Loucy (cell line): ENCODE results near the gene EGR4.

ENCODE experiments used
- H2AFZ ChIP-seq: fragments of 200-600 bp; sonication (generic); 2 replicates; pipeline ENCODE4 v1.6.0; 2016; ENCODE audit warnings: antibody characterized with exemption, mild to moderate bottlenecking, low read length, moderate library complexity
- H3F3A ChIP-seq: fragments of 200-600 bp; 2 replicates; pipeline ENCODE4 v1.6.0; 2016; ENCODE audit warnings: antibody characterized with exemption, low read depth, mild to moderate bottlenecking
- H3K27me3 ChIP-seq: fragments of 200-600 bp; sonication (generic); 2 replicates; pipeline ENCODE4 v1.6.1; 2014; ENCODE audit warnings: low read length, mild to moderate bottlenecking; ENCODE audit not compliant: insufficient read depth, poor library complexity, severe bottlenecking
- H3K36me3 ChIP-seq: fragments of 200-600 bp; sonication (generic); 2 replicates; pipeline ENCODE4 v1.6.1; 2016; ENCODE audit warnings: low read length; ENCODE audit not compliant: insufficient read depth
- H3K4me1 ChIP-seq: fragments of 200-600 bp; sonication (generic); 2 replicates; pipeline ENCODE4 v1.5.1; 2014; ENCODE audit warnings: low read length, mild to moderate bottlenecking; ENCODE audit not compliant: insufficient read depth, poor library complexity, severe bottlenecking
- H3K4me2 ChIP-seq: fragments of 200-600 bp; sonication (generic); 2 replicates; pipeline ENCODE4 v1.6.0; 2014; ENCODE audit warnings: antibody characterized with exemption, low read length, low read depth, mild to moderate bottlenecking; ENCODE audit not compliant: poor library complexity, severe bottlenecking
- H3K4me3 ChIP-seq: fragments of 200-600 bp; sonication (generic); 2 replicates; pipeline ENCODE4 v1.5.1; 2014; ENCODE audit warnings: low read length, mild to moderate bottlenecking, mixed read lengths; ENCODE audit not compliant: poor library complexity, severe bottlenecking
- H3K79me2 ChIP-seq: fragments of 200-600 bp; sonication (generic); 2 replicates; pipeline ENCODE4 v1.6.1; 2014; ENCODE audit warnings: low read length; ENCODE audit not compliant: insufficient read depth
- H3K9ac ChIP-seq: fragments of 200-600 bp; sonication (generic); 2 replicates; pipeline ENCODE4 v1.6.0; 2014; ENCODE audit warnings: mild to moderate bottlenecking, low read depth, low read length, moderate library complexity; ENCODE audit not compliant: poor library complexity, severe bottlenecking
- H3K9me2 ChIP-seq: fragments of 200-600 bp; sonication (generic); replicated peaks from 2 replicates; pipeline ENCODE4 v1.6.1; 2016; ENCODE audit warnings: low read depth, low read length, mixed read lengths
- H3K9me3 ChIP-seq: fragments of 200-600 bp; sonication (generic); 2 replicates; pipeline ENCODE4 v1.6.1; 2014; ENCODE audit warnings: mild to moderate bottlenecking, antibody characterized with exemption, low read length, low read depth; ENCODE audit not compliant: insufficient read depth
- H4K20me1 ChIP-seq: fragments of 200-600 bp; sonication (generic); 2 replicates; pipeline ENCODE4 v1.6.0; 2014; ENCODE audit warnings: antibody characterized with exemption, low read length, mild to moderate bottlenecking; ENCODE audit not compliant: insufficient read depth, poor library complexity, severe bottlenecking
- EZH2phosphoT487 ChIP-seq: fragments of 200-600 bp; IDR thresholded peaks from 2 replicates; pipeline ENCODE4 v1.6.1; 2018; ENCODE audit warnings: antibody characterized with exemption, mild to moderate bottlenecking, moderate library complexity, borderline replicate concordance
- TF ChIP-seq, protein P1 (sequence below): fragments of 200-600 bp; sonication (generic); conservative IDR thresholded peaks from 2 replicates; pipeline ENCODE4 v1.5.1; 2014; ENCODE audit warnings: mild to moderate bottlenecking, antibody characterized with exemption, low read length

The EGR4 gene

DNA sequence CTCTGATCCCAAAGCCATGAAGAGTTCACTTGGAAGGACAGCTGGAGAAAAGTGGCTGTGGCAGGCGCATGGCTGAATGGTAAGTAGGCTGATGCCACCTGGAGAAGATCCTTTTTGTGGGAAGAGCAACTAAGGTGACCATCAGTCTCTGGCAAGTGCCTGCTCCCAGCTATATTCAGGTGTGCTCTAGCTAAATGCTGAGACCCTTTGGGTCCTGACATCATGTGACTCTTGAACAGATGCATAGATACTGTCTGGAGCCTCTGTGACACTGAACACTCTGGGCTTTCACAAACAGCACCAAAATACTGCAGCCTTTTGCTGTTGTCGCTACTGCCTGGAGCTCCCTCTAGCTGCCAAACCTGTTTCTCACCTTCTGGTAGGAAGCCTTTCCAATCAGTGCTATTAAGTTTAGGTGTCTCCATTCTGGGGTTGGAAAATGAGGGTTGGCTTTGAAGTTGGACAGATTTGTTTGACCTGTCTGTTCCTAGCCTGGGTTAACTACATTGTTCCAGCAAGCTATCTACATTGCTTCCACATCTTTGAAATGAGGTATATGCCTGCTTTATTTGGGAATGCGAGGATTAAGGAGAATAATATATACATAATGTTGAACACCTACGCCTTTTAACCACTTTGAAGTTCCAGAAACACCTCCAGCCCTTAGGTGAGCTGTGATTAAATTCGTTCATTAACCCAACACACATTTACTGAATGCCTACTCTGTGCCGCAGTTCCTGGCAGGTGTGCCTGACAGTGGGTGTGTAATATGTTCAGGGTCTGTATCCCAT, 3.1 kb downstream of the EGR4 start:
- H3K79me2 ChIP-seq = no peaks in the 10 kb centered on the region
- H3K4me3 ChIP-seq = no peak overlapping the region
- H3K27me3 ChIP-seq = no peaks in the 10 kb centered on the region
- H2AFZ ChIP-seq = 0 out of 2 replicates have a peak overlapping the region, but pooled peaks have one; percentile 1
- TF ChIP-seq EZH2phosphoT487 = no peak
- TF ChIP-seq, protein P1, sequence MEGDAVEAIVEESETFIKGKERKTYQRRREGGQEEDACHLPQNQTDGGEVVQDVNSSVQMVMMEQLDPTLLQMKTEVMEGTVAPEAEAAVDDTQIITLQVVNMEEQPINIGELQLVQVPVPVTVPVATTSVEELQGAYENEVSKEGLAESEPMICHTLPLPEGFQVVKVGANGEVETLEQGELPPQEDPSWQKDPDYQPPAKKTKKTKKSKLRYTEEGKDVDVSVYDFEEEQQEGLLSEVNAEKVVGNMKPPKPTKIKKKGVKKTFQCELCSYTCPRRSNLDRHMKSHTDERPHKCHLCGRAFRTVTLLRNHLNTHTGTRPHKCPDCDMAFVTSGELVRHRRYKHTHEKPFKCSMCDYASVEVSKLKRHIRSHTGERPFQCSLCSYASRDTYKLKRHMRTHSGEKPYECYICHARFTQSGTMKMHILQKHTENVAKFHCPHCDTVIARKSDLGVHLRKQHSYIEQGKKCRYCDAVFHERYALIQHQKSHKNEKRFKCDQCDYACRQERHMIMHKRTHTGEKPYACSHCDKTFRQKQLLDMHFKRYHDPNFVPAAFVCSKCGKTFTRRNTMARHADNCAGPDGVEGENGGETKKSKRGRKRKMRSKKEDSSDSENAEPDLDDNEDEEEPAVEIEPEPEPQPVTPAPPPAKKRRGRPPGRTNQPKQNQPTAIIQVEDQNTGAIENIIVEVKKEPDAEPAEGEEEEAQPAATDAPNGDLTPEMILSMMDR = peak; percentile 85
- H3K36me3 ChIP-seq = no peaks in the 10 kb centered on the region
- peaks cover 4% of the 10 kb centered on the region; the same call in 1 of the 2 replicates for H3F3A ChIP-seq
- no peaks in the 10 kb centered on the region for H3K9me3 ChIP-seq
- H3K9me2 ChIP-seq = no peaks in the 10 kb centered on the region
- H4K20me1 ChIP-seq = no peaks in the 10 kb centered on the region
- no peak overlapping the region for H3K4me2 ChIP-seq
- H3K9ac ChIP-seq = no peak overlapping the region
- peaks cover 7% of the 10 kb centered on the region for H3K4me1 ChIP-seq

DNA sequence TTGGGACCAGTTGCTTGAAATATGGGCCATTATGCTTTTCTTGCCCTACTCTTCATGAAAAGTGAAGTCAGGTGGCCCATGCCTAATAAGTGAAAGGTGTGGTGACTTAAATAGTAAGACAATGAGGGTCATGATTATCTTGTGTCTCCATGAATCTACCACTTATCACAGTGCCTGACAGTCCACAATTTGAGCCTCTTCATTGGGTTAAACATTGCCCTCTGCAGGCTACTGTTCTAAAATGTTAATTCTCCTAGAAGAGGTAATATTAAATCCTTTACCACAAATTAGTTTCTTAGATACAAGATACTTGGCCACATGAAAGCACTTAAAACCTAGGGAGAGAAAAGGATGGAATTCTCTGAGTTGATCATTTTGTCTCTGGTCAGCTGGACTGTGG, 4.0 kb downstream of the EGR4 start:
- Histone ChIP-seq H3K79me2 (no peaks in the 10 kb centered on the region), H3K4me2 (no peak overlapping the region), H3K9ac (no peak overlapping the region), H4K20me1 (no peaks in the 10 kb centered on the region), H3K4me3 (no peak overlapping the region), H3K9me2 (no peaks in the 10 kb centered on the region), H3K27me3 (no peaks in the 10 kb centered on the region), H3K9me3 (no peaks in the 10 kb centered on the region), H3K36me3 (no peaks in the 10 kb centered on the region), H3F3A (peaks cover 8% of the 10 kb centered on the region; the same call in 1 of the 2 replicates), H2AFZ (no peak overlapping the region), H3K4me1 (peaks cover 11% of the 10 kb centered on the region)
- no peak for TF ChIP-seq EZH2phosphoT487
- TF ChIP-seq, protein P1 = peak; percentile 54

DNA sequence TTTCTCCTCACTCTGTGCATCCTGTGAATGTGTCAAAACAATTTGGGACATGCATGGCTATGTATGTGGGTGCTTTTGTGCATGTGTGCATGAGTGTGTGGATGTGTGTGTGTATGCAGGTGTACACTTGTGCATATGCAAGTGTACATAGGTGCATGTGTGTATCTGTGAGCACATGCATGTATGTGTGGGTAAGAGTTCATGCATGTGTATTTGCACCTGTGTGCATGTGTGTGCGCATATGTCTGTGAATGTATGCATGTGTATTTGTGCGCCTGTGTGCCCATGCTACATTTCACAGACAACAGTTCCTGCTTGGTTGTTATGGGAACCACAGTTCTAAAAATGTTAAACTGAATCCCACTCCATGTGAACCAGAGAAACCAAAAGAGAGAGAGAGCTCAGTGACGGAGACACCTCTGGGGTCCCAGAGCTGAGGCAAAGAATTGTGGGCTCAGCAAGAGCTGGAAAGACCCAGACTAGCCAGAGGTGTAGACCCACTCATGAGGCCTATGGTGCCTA, 7.2 kb downstream of the EGR4 start:
- Histone ChIP-seq H3K79me2 (peaks cover 29% of the 10 kb centered on the region), H3K27me3 (no peaks in the 10 kb centered on the region), H3F3A (peaks cover 8% of the 10 kb centered on the region; the same call in 1 of the 2 replicates), H4K20me1 (peaks cover 24% of the 10 kb centered on the region), H3K9ac (peak overlapping the region; percentile 91), H3K4me1 (peaks cover 35% of the 10 kb centered on the region), H2AFZ (no peak overlapping the region), H3K4me3 (no peak overlapping the region), H3K9me3 (no peaks in the 10 kb centered on the region), H3K9me2 (no peaks in the 10 kb centered on the region), H3K4me2 (no peak overlapping the region), H3K36me3 (no peaks in the 10 kb centered on the region)
- TF ChIP-seq, protein P1 = no peak
- no peak for TF ChIP-seq EZH2phosphoT487
